Gastroesophageal sphincter (tissue), 3 donors: Measurements from ENCODE around the gene TMEM63A.

Experiments
- CTCF ChIP-seq, 4 experiments: fragments of 200-600 bp in 2 of 4; fragments of 450-650 bp in 2 of 4; sonication (generic) in 1 of 4; IDR thresholded peaks; one replicate each; pipeline ENCODE4 v1.5.1; 2017 to 2019; ENCODE audit warnings: antibody characterized with exemption in 4 of 4, mild to moderate bottlenecking in 2 of 4, moderate library complexity in 2 of 4
- POLR2A ChIP-seq, 2 donors: fragments of 450-650 bp; IDR thresholded peaks; one replicate each; pipeline ENCODE4 v1.6.1; 2017; ENCODE audit warnings: antibody characterized with exemption in 2 of 2, mild to moderate bottlenecking in 2 of 2, moderate library complexity in 1 of 2
- POLR2AphosphoS5 ChIP-seq: sonication (generic); formaldehyde crosslinking; IDR thresholded peaks from one replicate; pipeline ENCODE4 v1.6.1; 2017; ENCODE audit warnings: antibody characterized with exemption

GRCh38 chr1:225834417-225835329 lies 47.5 kb downstream of the TMEM63A start:
- TF ChIP-seq POLR2A (IDR thresholded peaks at IDR 0.05): no peak
- no peak for TF ChIP-seq CTCF (IDR thresholded peaks at IDR 0.05)
- peak; percentile 79 for TF ChIP-seq POLR2AphosphoS5
